Vagina (tissue), 2 donors: ENCODE measurements around the gene ACYP2.

Experiments
- CTCF ChIP-seq, 3 experiments: fragments of 450-650 bp in 2 of 3; fragments of 200-600 bp in 1 of 3; sonication (generic) in 1 of 3; IDR thresholded peaks; one replicate each; pipeline ENCODE4 v1.5.1; 2017 to 2019; ENCODE audit warnings: antibody characterized with exemption in 3 of 3, mild to moderate bottlenecking in 2 of 3, moderate library complexity in 2 of 3
- POLR2A ChIP-seq, 2 donors: fragments of 450-650 bp; IDR thresholded peaks; one replicate each; pipeline ENCODE4 v1.6.1; 2017; ENCODE audit warnings: antibody characterized with exemption in 2 of 2, mild to moderate bottlenecking in 2 of 2, moderate library complexity in 2 of 2
- POLR2AphosphoS5 ChIP-seq, 2 donors: sonication (generic); formaldehyde crosslinking; IDR thresholded peaks; one replicate each; pipeline ENCODE4 v1.9.0; 2017; ENCODE audit warnings: antibody characterized with exemption in 2 of 2, mild to moderate bottlenecking in 2 of 2, low read depth in 1 of 2; ENCODE audit not compliant: insufficient read depth in 1 of 2

- no peak for TF ChIP-seq POLR2A (IDR thresholded peaks at IDR 0.05)
- no peak for TF ChIP-seq CTCF (IDR thresholded peaks at IDR 0.05)
- TF ChIP-seq POLR2AphosphoS5 (IDR thresholded peaks at IDR 0.05; ENCODE audit: insufficient read depth in 1 of 2, low read depth in 1 of 2), result no peak
Measured at GRCh38 chr2:54099829-54100585, 15.4 kb upstream of the ACYP2 start.
